CD4-positive, alpha-beta T cell treated with Interleukin-4 for 1 hour (primary cell): ENCODE data around the gene SELENOP.
"Not testable (repeated sequence)": the region's sequence is repeated elsewhere in the genome, so short reads cannot be mapped to it uniquely, and the experiment has no call there.

Experiments used
- DNase-seq, 2 donors: peaks; one replicate each; pipeline ENCODE4 v3.0.0-alpha.2; 2020 to 2022

SELENOP gene

GRCh38 chr5:42826757-42827515, 15.2 kb upstream of the SELENOP start:
- no peak for DNase-seq

DNA sequence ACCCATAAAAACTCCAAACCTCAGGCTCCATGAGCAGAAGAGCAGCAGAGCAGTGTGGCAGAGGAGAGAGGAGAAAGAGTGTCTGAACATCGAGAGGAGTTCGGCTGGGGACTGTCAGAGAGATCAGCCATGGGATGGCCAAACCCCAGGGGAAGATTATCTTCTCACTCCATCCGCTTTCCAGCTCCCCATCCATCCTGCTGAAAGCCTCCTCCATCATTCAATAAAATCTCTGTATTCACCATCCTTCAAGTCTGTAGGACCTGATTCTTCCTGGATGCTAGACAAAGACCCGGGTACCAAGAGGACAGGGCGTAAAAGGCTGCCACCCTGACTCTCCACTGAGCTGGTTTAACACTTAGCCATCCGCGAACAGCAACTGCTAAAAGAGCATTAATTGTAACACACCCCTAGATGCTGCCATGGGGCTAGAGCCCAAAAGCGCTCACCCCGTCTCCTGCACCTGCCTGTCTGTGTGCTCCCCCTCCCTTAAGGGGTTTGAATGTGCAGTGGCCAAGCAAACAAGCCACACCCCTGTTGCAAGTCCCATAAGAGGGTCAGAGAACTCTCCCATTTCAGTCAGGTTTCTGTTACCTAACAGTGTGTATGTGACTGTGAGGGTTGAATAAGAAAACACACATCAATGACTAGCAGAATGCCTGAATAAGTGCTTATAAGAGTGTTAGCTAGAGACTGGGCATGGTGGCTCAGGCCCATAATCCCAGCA, 13.9 kb upstream of the SELENOP start:
- DNase-seq: no peak

DNA sequence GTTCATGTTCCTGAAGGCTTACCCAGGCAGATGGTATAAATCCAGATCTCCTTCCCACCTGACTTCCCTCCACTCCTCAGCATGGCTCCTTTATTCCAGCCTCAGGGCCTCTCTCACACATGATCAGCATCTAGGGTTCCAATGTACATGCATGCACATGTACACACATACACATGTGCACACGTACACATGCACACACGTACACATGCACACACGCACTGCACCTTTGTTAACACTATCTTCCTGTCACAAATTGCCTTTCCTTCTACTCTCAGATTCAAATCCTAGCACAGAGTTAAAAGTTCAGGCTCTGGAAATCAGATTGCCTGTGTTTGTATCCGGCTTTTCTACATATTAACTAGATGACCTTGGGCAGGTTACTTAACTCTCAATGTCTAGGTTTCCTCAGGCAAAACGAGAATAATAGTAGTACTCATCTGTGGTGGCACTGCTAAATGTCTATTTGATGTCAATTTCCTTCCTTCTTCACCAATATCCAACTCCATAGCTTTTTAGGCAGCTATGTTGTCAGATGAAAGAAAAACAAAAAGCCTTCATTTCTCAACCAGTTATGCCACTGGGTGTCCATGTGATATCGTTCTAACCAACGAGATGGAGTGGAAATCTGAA, 12.8 kb upstream of the SELENOP start:
- no peak for DNase-seq

- no peak for DNase-seq
Observed at GRCh38 chr5:42822548-42822947, 10.9 kb upstream of the SELENOP start.

DNA sequence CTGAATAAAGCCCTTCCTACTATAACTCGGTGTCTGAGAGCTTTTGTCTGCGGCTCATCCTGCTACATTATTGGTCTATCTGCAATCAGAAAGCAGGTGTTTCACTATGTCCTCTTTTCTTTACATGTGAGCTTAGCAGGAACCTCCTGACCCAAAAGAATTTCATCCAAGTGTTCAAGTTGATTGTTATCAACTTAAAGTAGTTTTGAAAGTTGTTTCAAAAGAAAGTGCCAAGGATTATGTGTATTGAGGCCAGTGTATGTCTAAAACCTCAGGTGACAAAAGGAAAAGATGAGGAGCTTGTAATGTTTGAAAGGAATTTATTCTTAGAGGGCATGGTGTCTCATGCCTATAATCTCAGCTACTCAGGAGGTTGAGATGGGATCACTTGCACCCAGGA, 8.1 kb upstream of the SELENOP start:
- no peak for DNase-seq

DNA sequence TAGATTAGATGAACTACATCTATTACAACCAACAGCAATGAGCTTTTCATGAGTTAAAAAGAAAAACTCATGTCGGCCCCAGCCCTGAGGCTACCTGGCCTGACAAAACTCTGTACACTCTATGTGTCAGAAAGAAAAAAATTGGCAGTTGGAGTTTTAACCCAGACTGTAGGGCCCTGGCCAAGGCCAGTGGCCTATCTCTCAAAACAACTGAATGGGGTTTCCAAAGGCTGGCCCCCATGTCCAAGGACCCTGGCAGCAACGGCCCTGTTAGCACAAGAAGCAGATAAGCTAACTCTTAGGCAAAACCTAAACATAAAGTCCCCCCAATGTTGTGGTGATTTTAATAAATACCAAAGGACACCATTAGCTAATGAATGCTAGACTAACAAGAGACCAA, 4.9 kb upstream of the SELENOP start:
- not testable (repeated sequence) for DNase-seq

GRCh38 chr5:42813533-42813932, 1.8 kb upstream of the SELENOP start:
- no peak for DNase-seq

- no peak for DNase-seq
Observed at GRCh38 chr5:42812620-42813019, 928 bp upstream of the SELENOP start.

DNA sequence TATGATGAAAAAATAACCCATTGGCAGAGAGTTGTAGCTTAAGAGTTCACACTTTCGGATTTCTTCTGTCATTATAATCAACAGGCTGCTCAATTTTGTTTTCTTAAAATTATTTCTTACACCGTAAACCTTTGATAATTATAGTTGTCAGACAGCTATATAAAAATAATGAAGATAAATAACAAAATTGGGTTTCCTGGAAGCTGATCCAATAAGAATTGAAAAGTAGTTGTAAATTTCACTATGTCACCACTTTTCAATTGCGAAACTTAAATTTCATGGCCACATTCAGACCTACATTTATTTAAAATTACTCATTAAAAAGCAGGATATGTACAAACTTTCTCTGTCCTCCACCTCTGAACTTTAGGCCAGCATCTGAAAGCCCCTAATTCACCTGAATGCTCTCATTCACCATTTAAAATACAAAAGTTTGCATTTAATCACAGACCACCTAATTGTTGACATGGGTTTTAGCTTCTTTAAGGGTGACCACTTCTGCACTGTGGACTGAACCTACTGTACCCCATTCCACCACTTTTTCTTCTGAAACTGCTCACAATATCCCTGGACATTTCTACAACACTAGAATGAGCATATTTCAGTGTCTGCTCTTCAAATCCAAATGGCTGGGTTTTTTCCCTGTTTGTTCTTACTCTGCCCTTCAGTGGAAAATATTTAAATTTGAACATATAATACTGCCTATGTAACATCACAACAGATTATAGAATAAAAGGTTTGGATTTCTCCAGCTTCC, 680 bp downstream of the SELENOP start:
- DNase-seq: no peak

DNA sequence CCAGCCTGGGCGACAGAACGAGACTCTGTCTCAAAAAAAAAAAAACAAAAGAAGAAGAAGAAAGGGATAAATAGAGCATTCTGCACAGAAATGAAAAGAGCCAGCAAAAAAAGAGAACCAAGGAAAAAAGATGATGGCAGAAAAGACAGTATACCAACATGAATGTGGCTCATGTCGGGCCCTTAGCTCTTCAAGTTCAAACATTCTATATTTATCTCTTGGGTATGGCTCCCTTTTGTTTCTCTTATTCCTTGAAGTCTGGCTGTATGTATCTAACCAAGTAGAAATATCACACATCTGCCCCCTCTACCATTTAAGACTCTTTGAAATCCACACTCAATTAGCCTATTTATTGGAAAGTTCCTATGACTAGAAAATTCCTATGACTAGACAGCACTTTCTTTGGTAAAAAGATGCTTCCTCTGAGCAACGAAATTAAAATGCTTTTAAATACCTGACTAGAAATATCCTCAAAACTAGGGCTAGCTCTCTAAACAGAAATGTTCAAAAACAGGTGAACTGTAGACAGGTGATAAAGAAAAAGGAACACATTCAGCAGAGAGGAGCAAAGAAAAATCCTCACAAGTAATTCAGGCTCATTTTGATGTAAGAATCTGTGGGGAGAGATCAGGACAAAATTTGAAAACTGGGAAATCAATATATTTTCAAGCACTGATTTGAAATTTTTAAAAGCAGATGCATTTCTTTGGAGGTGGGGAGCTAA, 2.6 kb downstream of the SELENOP start:
- DNase-seq: no peak

GRCh38 chr5:42807722-42808447, 3.8 kb downstream of the SELENOP start:
- DNase-seq: no peak

DNA sequence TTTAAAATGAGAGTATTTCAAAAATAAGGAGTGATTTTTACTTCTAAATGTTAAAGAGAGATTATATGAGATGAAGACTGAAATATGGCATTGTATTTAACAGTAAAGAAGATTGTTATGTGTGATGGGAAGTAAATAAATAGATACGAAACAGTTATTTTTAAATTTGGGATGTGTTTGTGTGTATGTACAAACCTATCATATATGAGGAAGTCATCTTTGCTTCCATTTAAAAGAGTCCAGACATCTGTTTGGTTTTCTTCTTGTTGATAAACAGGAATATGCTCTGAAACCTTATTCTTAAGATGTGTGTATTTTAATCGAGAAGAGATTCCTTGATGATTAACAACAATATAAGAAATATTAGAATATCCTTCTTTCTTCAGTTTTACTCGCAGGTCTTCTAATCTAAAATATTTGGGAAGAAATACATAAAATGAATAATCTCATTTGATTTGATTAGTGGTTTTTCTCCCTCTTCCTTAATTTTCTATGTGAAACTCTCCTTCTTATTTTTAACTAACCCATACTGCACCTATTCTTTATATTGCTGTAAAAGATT, 4.9 kb downstream of the SELENOP start:
- DNase-seq: no peak

DNA sequence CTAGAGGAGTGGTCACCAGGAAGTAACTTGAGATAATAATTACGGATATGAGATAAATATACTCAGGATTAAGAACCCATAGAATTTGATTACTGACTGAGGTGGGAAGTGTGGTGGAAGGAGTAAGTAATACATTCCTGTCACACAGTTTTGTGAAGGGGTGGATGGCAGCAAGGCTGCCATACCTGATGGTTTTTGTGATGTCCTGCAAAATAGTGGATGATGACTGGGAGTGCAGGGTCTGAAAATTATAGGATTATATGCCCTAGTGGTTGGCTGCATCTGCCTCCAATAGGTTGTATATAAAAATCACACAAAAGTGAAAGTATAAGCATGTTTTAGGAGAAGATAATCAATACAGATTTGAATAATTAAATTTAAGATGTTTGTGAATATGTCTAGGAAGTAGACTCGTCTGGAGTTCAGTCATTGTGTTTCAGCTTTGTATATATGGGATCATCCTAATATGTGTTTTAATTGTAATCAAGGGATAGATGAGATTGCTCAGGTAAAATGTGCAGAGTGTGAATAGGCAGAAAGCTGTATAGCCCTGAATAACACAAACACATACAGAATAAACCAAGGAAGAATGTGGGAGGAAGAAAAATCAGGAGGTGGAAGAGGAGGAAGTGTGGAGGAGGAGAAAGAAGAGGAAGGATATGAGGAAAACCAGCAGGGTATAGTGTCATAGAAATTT, 5.5 kb downstream of the SELENOP start:
- no peak for DNase-seq

DNA sequence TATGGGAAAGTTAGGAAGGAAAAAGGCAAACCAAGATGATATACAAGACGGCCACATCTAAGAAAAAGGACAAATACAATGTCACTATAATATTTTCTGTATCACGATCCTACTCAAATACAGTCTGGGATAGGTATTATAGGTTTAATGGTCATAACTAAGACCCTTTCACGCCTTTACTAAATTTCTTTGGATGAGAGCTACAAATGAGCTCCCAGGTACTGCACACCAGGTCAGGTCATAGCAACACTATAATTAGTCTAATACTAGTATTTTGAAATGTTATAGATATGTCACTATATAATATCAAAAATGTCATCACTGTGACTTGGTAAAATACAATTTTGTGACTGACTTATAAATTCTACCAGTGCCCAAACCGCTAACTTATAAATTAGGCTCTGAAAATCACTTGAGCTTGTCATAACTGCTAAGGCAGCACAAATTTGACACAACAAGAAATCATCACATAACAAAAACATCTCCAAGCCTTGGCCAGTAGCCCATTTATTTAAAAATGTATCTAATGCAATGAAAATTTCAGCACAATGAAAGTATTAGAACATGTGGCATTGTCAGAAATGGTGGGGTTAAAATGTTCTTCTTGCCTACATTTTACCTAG, 6.9 kb downstream of the SELENOP start:
- no peak for DNase-seq

- DNase-seq: no peak
Observed at GRCh38 chr5:42801516-42802166, 10.1 kb downstream of the SELENOP start.

DNA sequence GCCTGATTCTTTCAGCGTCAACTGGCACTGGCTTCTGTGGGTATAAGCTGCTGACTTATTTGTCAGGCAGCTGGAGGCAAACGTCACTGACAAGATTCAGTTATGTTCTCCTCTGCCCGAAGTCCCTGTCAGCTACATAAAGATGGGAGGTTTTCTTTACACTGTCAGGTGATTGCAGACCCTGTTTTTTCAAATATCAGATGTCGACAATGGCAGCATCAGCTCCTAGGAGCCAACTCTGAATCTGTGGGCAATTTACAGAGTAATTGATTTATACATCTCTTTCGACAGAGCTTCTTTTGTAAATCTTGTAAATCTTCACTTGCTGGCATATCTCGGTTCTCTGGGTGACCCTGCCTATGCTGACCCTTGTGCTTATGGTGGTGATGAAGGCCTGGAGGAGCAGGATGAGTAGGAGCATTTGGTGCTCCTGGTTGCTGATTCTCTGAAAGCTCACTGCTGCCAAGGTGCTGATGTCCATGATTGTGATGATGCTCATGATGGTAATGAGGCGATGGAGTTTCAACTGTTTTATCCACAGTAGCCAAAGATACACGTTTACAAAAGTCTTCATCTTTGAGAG, 10.9 kb downstream of the SELENOP start:
- no peak for DNase-seq

- DNase-seq: no peak
Observed at GRCh38 chr5:42799668-42800114, 12.0 kb downstream of the SELENOP start.

GRCh38 chr5:42799241-42799608, 12.5 kb downstream of the SELENOP start:
- no peak for DNase-seq
